Measurements from ENCODE around the gene SLC15A1. TPM values are rescaled to one million over a fixed set of nuclear protein-coding genes. Genes with fewer than 3 reads are reported as not detected.

Gene SLC15A1
- total and polyA plus RNA-seq, 12 donors, result 0.01 TPM; not detected in 11

- TF ChIP-seq CTCF (IDR thresholded peaks at IDR 0.05), result no peak
- intact Hi-C loops (cut with DNase I), result no loop called here
- Histone ChIP-seq H3K4me3 (no peak overlapping the region), H3K27ac (no peak overlapping the region), H3K36me3 (no peaks in the 10 kb centered on the region), H3K9me3 (no peaks in the 10 kb centered on the region), H3K27me3 (peaks cover 0 to 4% (median 0%) of the 10 kb centered on the region in 7 donors), H3K4me1 (no peaks in the 10 kb centered on the region)
- ATAC-seq, result no peak
- WGBS, 2 donors, result 66 to 74% methylated on average over 2 of the region's 2 CpGs
- DNase-seq, result no peak
Observed at GRCh38 chr13:98688373-98688772, 64.1 kb downstream of the SLC15A1 start.

- ATAC-seq (no peak), DNase-seq (no peak)
- H3K4me1 ChIP-seq, result no peaks in the 10 kb centered on the region
- H3K9me3 ChIP-seq, result no peaks in the 10 kb centered on the region
- no peak for TF ChIP-seq CTCF (IDR thresholded peaks at IDR 0.05)
- H3K27ac ChIP-seq, result no peak overlapping the region
- no peak overlapping the region for H3K4me3 ChIP-seq
- 81% methylated on average over 5 of the region's 5 CpGs for WGBS, 2 donors
- intact Hi-C loops (cut with DNase I), result no loop called here
- no peaks in the 10 kb centered on the region for H3K36me3 ChIP-seq
- peaks cover 0 to 4% (median 0%) of the 10 kb centered on the region in 7 donors for H3K27me3 ChIP-seq
Observed at GRCh38 chr13:98687319-98687718, 65.2 kb downstream of the SLC15A1 start.

GRCh38 chr13:98686270-98686669 is 66.2 kb downstream of the SLC15A1 start:
- Histone ChIP-seq H3K36me3 (no peaks in the 10 kb centered on the region), H3K4me1 (no peaks in the 10 kb centered on the region), H3K4me3 (no peak overlapping the region), H3K27ac (no peak overlapping the region), H3K9me3 (no peaks in the 10 kb centered on the region), H3K27me3 (peaks cover 0 to 4% (median 0%) of the 10 kb centered on the region in 7 donors)
- ATAC-seq (no peak), DNase-seq (no peak)
- TF ChIP-seq CTCF (IDR thresholded peaks at IDR 0.05), result no peak
- intact Hi-C loops (cut with DNase I), result no loop called here
- 87 to 92% methylated on average over 9 of the region's 9 CpGs for WGBS, 2 donors

- Histone ChIP-seq H3K27ac (no peak overlapping the region), H3K9me3 (no peaks in the 10 kb centered on the region), H3K4me1 (no peaks in the 10 kb centered on the region), H3K36me3 (no peaks in the 10 kb centered on the region), H3K27me3 (peaks cover 0 to 4% (median 0%) of the 10 kb centered on the region in 7 donors), H3K4me3 (no peak overlapping the region)
- ATAC-seq, result no peak
- intact Hi-C loops (cut with DNase I), result no loop called here
- 35 to 48% methylated on average over 2 of the region's 2 CpGs for WGBS, 2 donors
- no peak for TF ChIP-seq CTCF (IDR thresholded peaks at IDR 0.05)
- no peak for DNase-seq
Observed at GRCh38 chr13:98685146-98685545, 67.3 kb downstream of the SLC15A1 start.
